Gastrocnemius medialis (tissue), 4 donors: ENCODE data around the gene ARHGAP15.

ENCODE experiments used
- CTCF ChIP-seq, 5 experiments: fragments of 450-650 bp in 3 of 5; fragments of 200-600 bp in 2 of 5; sonication (generic) in 2 of 5; IDR thresholded peaks in 4 of 5; conservative IDR thresholded peaks in 1 of 5; 1 replicate in 4 of 5; 2 replicates in 1 of 5; pipeline ENCODE4 v1.5.1; 2016 to 2019; ENCODE audit warnings: antibody characterized with exemption in 5 of 5, mild to moderate bottlenecking in 3 of 5, moderate library complexity in 3 of 5
- POLR2A ChIP-seq, 2 donors: fragments of 450-650 bp; IDR thresholded peaks; one replicate each; pipeline ENCODE4 v1.6.1; 2017; ENCODE audit warnings: antibody characterized with exemption in 2 of 2, mild to moderate bottlenecking in 2 of 2, moderate library complexity in 2 of 2

GRCh38 chr2:143148757-143149156, 19.5 kb downstream of the ARHGAP15 start:
- TF ChIP-seq POLR2A (IDR thresholded peaks at IDR 0.05) (no peak), CTCF (IDR thresholded peaks at IDR 0.05 in 4 of 5, conservative IDR thresholded peaks at IDR 0.05 in 1 of 5) (no peak)
